Fibroblast of lung (primary cell): ENCODE measurements around the gene EFCAB5. TPM values are rescaled to one million over a fixed set of nuclear protein-coding genes. Genes with fewer than 3 reads are reported as not detected.

Experiments
- DNase-seq, 2 donors: peaks; one replicate each; pipeline versions ENCODE4 v3.0.0 to v3.0.0-alpha.2; 2010; ENCODE audit warnings: low read depth in 2 of 2
- H2AFZ ChIP-seq: 2 replicates; pipeline ENCODE4 v1.5.1; 2012; ENCODE audit warnings: low read length, control low read depth, inconsistent platforms
- H3K27ac ChIP-seq: 2 replicates; pipeline ENCODE4 v1.5.1; 2011; ENCODE audit warnings: low read length, control low read depth; ENCODE audit not compliant: insufficient read depth
- H3K27me3 ChIP-seq: 2 replicates; pipeline ENCODE4 v1.5.1; 2011; ENCODE audit warnings: mild to moderate bottlenecking, low read length; ENCODE audit not compliant: control insufficient read depth, insufficient read depth
- H3K36me3 ChIP-seq: 2 replicates; pipeline ENCODE4 v1.5.1; 2011; ENCODE audit warnings: low read length; ENCODE audit not compliant: control insufficient read depth, insufficient read depth
- H3K4me1 ChIP-seq: 2 replicates; pipeline ENCODE4 v1.5.1; 2011; ENCODE audit warnings: low read length; ENCODE audit not compliant: control insufficient read depth, insufficient read depth; ENCODE audit errors: extremely low read depth
- H3K4me2 ChIP-seq: 2 replicates; pipeline ENCODE4 v1.5.1; 2011; ENCODE audit warnings: low read length, control low read depth; ENCODE audit not compliant: insufficient read depth; ENCODE audit errors: extremely low read depth
- H3K4me3 ChIP-seq, 4 experiments: fragments of 200-600 bp in 1 of 4; sonication (generic) in 1 of 4; replicated peaks in 1 of 4; 2 replicates each; pipeline ENCODE4 v1.5.1; 2011 to 2016; ENCODE audit warnings: low read length in 4 of 4, low read depth in 3 of 4, mild to moderate bottlenecking in 3 of 4, control low read depth in 2 of 4, inconsistent platforms in 1 of 4, mixed read lengths in 1 of 4; ENCODE audit not compliant: insufficient read depth in 1 of 4; ENCODE audit errors: control extremely low read depth in 1 of 4
- H3K79me2 ChIP-seq: 2 replicates; pipeline ENCODE4 v1.5.1; 2012; ENCODE audit warnings: mild to moderate bottlenecking, low read length, inconsistent platforms; ENCODE audit not compliant: control insufficient read depth, insufficient read depth
- H3K9ac ChIP-seq: 2 replicates; pipeline ENCODE4 v1.5.1; 2011; ENCODE audit warnings: mild to moderate bottlenecking, low read length, control low read depth; ENCODE audit not compliant: insufficient read depth
- H3K9me3 ChIP-seq: 2 replicates; pipeline ENCODE4 v1.5.1; 2012; ENCODE audit warnings: low read depth, low read length; ENCODE audit not compliant: control insufficient read depth, insufficient read depth
- H4K20me1 ChIP-seq: 2 replicates; pipeline ENCODE4 v1.5.1; 2011; ENCODE audit warnings: low read length; ENCODE audit not compliant: control insufficient read depth, insufficient read depth; ENCODE audit errors: extremely low read depth
- EZH2 ChIP-seq: IDR thresholded peaks from 2 replicates; pipeline ENCODE4 v1.5.1; 2012; ENCODE audit warnings: low read length, control low read depth, mild to moderate bottlenecking; ENCODE audit errors: missing control alignments
- polyA plus RNA-seq, 2 donors: library from polyadenylated mRNA; depleted of rRNA in 1 of 2; stranded (reverse) in 1 of 2; unstranded in 1 of 2; fragments of >200 nt; gene quantifications; 2 replicates each; pipeline ENCODE4 v1.2.1, GENCODE V29; 2011 to 2012; ENCODE audit warnings: missing spikeins in 1 of 2
- total RNA-seq: library from RNA; depleted of rRNA; stranded (reverse); fragments of >200 nt; gene quantifications from 2 replicates; pipeline ENCODE4 v1.2.1, GENCODE V29; 2014
- TF ChIP-seq, protein P1 (sequence below), 2 donors: IDR thresholded peaks in 1 of 2; conservative IDR thresholded peaks in 1 of 2; 1 replicate in 1 of 2; 2 replicates in 1 of 2; pipeline ENCODE4 v1.5.1; 2011 to 2012; ENCODE audit warnings: low read length in 2 of 2, control low read depth in 1 of 2, inconsistent platforms in 1 of 2, low read depth in 1 of 2, mild to moderate bottlenecking in 1 of 2

EFCAB5 gene
- total and polyA plus RNA-seq, 2 donors (not counting 1 experiment from before 2014, with no cell fraction given), result 0.14 to 0.66 TPM

DNA sequence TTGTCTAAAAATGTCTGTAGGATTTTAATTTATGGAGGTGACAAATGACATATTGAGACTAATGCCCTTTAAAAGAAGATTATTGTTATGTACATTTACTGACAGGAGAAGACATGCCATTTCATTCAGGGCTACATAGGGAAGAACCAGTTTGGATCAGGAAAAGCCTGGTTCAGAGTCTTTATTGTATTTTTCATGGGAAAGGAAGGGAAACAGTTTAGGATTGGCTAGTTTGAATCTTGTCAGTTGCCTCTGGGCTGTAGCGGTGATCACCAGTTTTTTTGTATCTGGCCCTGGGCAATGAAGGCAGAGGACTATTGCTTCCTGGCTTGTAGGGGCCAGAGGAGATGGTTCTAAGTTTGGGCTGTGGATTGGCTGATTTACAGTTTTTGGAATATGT is 206.9 kb downstream of the EFCAB5 start:
- H3K36me3 ChIP-seq, result no peaks in the 10 kb centered on the region
- TF ChIP-seq, protein P1, sequence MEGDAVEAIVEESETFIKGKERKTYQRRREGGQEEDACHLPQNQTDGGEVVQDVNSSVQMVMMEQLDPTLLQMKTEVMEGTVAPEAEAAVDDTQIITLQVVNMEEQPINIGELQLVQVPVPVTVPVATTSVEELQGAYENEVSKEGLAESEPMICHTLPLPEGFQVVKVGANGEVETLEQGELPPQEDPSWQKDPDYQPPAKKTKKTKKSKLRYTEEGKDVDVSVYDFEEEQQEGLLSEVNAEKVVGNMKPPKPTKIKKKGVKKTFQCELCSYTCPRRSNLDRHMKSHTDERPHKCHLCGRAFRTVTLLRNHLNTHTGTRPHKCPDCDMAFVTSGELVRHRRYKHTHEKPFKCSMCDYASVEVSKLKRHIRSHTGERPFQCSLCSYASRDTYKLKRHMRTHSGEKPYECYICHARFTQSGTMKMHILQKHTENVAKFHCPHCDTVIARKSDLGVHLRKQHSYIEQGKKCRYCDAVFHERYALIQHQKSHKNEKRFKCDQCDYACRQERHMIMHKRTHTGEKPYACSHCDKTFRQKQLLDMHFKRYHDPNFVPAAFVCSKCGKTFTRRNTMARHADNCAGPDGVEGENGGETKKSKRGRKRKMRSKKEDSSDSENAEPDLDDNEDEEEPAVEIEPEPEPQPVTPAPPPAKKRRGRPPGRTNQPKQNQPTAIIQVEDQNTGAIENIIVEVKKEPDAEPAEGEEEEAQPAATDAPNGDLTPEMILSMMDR (conservative IDR thresholded peaks at IDR 0.05 in 1 of 2, IDR thresholded peaks at IDR 0.05 in 1 of 2; ENCODE audit: low read depth in 1 of 2, low read length in 2 of 2), result no peak
- no peak for TF ChIP-seq EZH2
- H3K4me1 ChIP-seq, result no peaks in the 10 kb centered on the region
- DNase-seq, result no peak
- no peak overlapping the region for H3K9ac ChIP-seq
- no peak overlapping the region for H3K4me2 ChIP-seq
- H3K79me2 ChIP-seq, result peaks cover 31% of the 10 kb centered on the region
- no peaks in the 10 kb centered on the region for H4K20me1 ChIP-seq
- no peak overlapping the region for H2AFZ ChIP-seq
- H3K4me3 ChIP-seq, result no peak overlapping the region
- H3K9me3 ChIP-seq, result no peaks in the 10 kb centered on the region
- H3K27ac ChIP-seq, result no peak overlapping the region
- H3K27me3 ChIP-seq, result no peaks in the 10 kb centered on the region

DNA sequence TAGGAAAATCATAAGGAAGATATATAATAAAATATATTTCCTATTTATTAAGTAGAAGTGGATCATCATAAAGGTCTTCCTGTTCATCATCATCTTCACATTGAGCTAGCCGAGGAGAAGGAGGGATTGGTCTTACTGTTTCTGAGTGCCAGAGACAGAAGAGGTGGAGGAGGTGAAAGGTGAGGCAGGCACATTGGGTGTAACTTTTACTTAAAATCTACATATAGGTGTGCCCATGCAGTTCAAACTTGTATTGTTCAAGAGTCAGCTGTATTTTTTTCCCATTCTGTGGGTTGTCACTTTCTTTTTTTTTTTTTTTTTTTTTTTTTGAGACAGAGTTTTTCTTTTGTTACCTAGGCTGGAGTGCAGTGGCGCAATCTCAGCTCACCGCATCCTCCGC is 210.0 kb downstream of the EFCAB5 start:
- Histone ChIP-seq H3K4me1 (no peaks in the 10 kb centered on the region), H3K4me3 (no peak overlapping the region), H3K4me2 (no peak overlapping the region), H3K36me3 (no peaks in the 10 kb centered on the region), H3K27ac (no peak overlapping the region), H3K9me3 (no peaks in the 10 kb centered on the region), H3K9ac (no peak overlapping the region), H4K20me1 (no peaks in the 10 kb centered on the region), H3K27me3 (no peaks in the 10 kb centered on the region), H3K79me2 (peaks cover 36% of the 10 kb centered on the region), H2AFZ (no peak overlapping the region)
- TF ChIP-seq EZH2, result no peak
- TF ChIP-seq, protein P1 (conservative IDR thresholded peaks at IDR 0.05 in 1 of 2, IDR thresholded peaks at IDR 0.05 in 1 of 2; ENCODE audit: low read depth in 1 of 2, low read length in 2 of 2), result no peak
- DNase-seq, result no peak

DNA sequence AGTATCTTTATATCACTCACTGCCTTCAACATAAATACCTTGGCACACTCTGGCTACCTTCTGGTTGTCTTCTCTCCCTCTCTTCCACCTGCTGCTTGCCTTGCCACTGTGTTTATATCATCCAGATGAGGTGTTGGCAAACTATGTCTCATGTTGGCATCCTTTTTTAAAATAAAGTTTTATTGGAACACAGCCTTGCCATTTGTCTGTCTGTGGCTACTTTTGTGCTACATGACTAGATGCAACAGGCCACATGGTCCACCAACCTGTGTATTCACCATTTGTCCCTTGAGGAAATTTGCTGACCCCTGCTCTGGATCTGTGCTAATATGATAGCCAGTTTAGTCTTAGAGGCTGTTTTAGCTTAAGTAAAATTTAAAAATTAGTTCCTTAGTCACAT is 212.0 kb downstream of the EFCAB5 start:
- H4K20me1 ChIP-seq, result no peaks in the 10 kb centered on the region
- H3K4me1 ChIP-seq, result no peaks in the 10 kb centered on the region
- no peak for TF ChIP-seq EZH2
- TF ChIP-seq, protein P1 (conservative IDR thresholded peaks at IDR 0.05 in 1 of 2, IDR thresholded peaks at IDR 0.05 in 1 of 2; ENCODE audit: low read depth in 1 of 2, low read length in 2 of 2), result no peak
- H3K27me3 ChIP-seq, result no peaks in the 10 kb centered on the region
- H3K9ac ChIP-seq, result no peak overlapping the region
- no peak overlapping the region for H3K4me3 ChIP-seq
- no peak overlapping the region for H2AFZ ChIP-seq
- peaks cover 2% of the 10 kb centered on the region for H3K36me3 ChIP-seq
- H3K79me2 ChIP-seq, result peaks cover 48% of the 10 kb centered on the region
- no peaks in the 10 kb centered on the region for H3K9me3 ChIP-seq
- H3K27ac ChIP-seq, result no peak overlapping the region
- DNase-seq, result no peak
- no peak overlapping the region for H3K4me2 ChIP-seq
